ENCODE results near the gene NIT2. TPM values are rescaled to one million over a fixed set of nuclear protein-coding genes. Genes with fewer than 3 reads are reported as not detected.

Gene NIT2
- polyA plus RNA-seq, 1 donor from 2014 or later = 17.2 TPM

GRCh38 chr3:100289339-100289738 is 45.2 kb upstream of the NIT2 start:
- no peaks in the 10 kb centered on the region for H3K27me3 ChIP-seq (ENCODE audit: insufficient read depth, low read depth, low read length)
- H3K36me3 ChIP-seq (ENCODE audit: insufficient read depth, low read length) = no peaks in the 10 kb centered on the region
- H2AFZ ChIP-seq (ENCODE audit: low read depth, low read length) = no peak overlapping the region
- H3F3A ChIP-seq (ENCODE audit: insufficient read depth, low read length, poor library complexity, severe bottlenecking) = no peaks in the 10 kb centered on the region
- H3K79me2 ChIP-seq (replicated peaks; ENCODE audit: insufficient read depth, low read length) = no peaks in the 10 kb centered on the region
- H3K4me3 ChIP-seq (ENCODE audit: low read length) = no peak overlapping the region
- H3K9ac ChIP-seq (ENCODE audit: low read length) = no peak overlapping the region
- TF ChIP-seq RAD21 (conservative IDR thresholded peaks at IDR 0.05) = no peak
- no peak for TF ChIP-seq SMC3 (conservative IDR thresholded peaks at IDR 0.05; ENCODE audit: poor library complexity)
- no peak for TF ChIP-seq EP300 (conservative IDR thresholded peaks at IDR 0.05; ENCODE audit: poor library complexity, severe bottlenecking)
- no peak for TF ChIP-seq EZH2 (IDR thresholded peaks at IDR 0.05; ENCODE audit: borderline replicate concordance, insufficient read depth, low read length, poor library complexity, severe bottlenecking)
- no peak for TF ChIP-seq TAF1 (IDR thresholded peaks at IDR 0.05; ENCODE audit: low read depth)
- TF ChIP-seq CTCF (IDR thresholded peaks at IDR 0.05; ENCODE audit: poor library complexity, severe bottlenecking) = no peak
- TF ChIP-seq REST (IDR thresholded peaks at IDR 0.05; ENCODE audit: borderline replicate concordance) = no peak
- TF ChIP-seq MXI1 (conservative IDR thresholded peaks at IDR 0.05; ENCODE audit: poor library complexity, severe bottlenecking) = no peak
- TF ChIP-seq POLR2AphosphoS5 (IDR thresholded peaks at IDR 0.05) = no peak
- H3K9me2 ChIP-seq (ENCODE audit: insufficient read depth, low read length) = no peaks in the 10 kb centered on the region
- H3K27ac ChIP-seq (ENCODE audit: low read length) = no peak overlapping the region
- no peak overlapping the region for H3K4me2 ChIP-seq (ENCODE audit: low read length)
- no peaks in the 10 kb centered on the region for H4K20me1 ChIP-seq (ENCODE audit: insufficient read depth)
- no peaks in the 10 kb centered on the region for H3K9me3 ChIP-seq (ENCODE audit: low read length)

- no peak overlapping the region for H2AFZ ChIP-seq (ENCODE audit: low read depth, low read length)
- H3K36me3 ChIP-seq (ENCODE audit: insufficient read depth, low read length) = no peaks in the 10 kb centered on the region
- H3K9ac ChIP-seq (ENCODE audit: low read length) = no peak overlapping the region
- TF ChIP-seq TAF1 (IDR thresholded peaks at IDR 0.05; ENCODE audit: low read depth) (no peak), EZH2 (IDR thresholded peaks at IDR 0.05; ENCODE audit: borderline replicate concordance, insufficient read depth, low read length, poor library complexity, severe bottlenecking) (no peak), POLR2AphosphoS5 (IDR thresholded peaks at IDR 0.05) (no peak), EP300 (conservative IDR thresholded peaks at IDR 0.05; ENCODE audit: poor library complexity, severe bottlenecking) (no peak), CTCF (IDR thresholded peaks at IDR 0.05; ENCODE audit: poor library complexity, severe bottlenecking) (no peak), REST (IDR thresholded peaks at IDR 0.05; ENCODE audit: borderline replicate concordance) (no peak), MXI1 (conservative IDR thresholded peaks at IDR 0.05; ENCODE audit: poor library complexity, severe bottlenecking) (no peak), RAD21 (conservative IDR thresholded peaks at IDR 0.05) (no peak), SMC3 (conservative IDR thresholded peaks at IDR 0.05; ENCODE audit: poor library complexity) (no peak)
- H3F3A ChIP-seq (ENCODE audit: insufficient read depth, low read length, poor library complexity, severe bottlenecking) = no peaks in the 10 kb centered on the region
- no peak overlapping the region for H3K4me2 ChIP-seq (ENCODE audit: low read length)
- no peak overlapping the region for H3K27ac ChIP-seq (ENCODE audit: low read length)
- no peaks in the 10 kb centered on the region for H3K27me3 ChIP-seq (ENCODE audit: insufficient read depth, low read depth, low read length)
- H3K9me2 ChIP-seq (ENCODE audit: insufficient read depth, low read length) = no peaks in the 10 kb centered on the region
- H3K9me3 ChIP-seq (ENCODE audit: low read length) = no peaks in the 10 kb centered on the region
- H3K4me3 ChIP-seq (ENCODE audit: low read length) = no peak overlapping the region
- H4K20me1 ChIP-seq (ENCODE audit: insufficient read depth) = no peaks in the 10 kb centered on the region
- no peaks in the 10 kb centered on the region for H3K79me2 ChIP-seq (replicated peaks; ENCODE audit: insufficient read depth, low read length)
Measured at GRCh38 chr3:100295089-100295488, 39.5 kb upstream of the NIT2 start.
